HS-27A (cell line): ENCODE measurements around the gene ZMYND19.
"Not testable (repeated sequence)": the region's sequence is repeated elsewhere in the genome, so short reads cannot be mapped to it uniquely, and the experiment has no call there.

ENCODE experiments used
- DNase-seq: peaks from one replicate; pipeline ENCODE4 v3.0.0-alpha.2; 2012; ENCODE audit warnings: low read depth, missing footprints

ZMYND19 gene

DNA sequence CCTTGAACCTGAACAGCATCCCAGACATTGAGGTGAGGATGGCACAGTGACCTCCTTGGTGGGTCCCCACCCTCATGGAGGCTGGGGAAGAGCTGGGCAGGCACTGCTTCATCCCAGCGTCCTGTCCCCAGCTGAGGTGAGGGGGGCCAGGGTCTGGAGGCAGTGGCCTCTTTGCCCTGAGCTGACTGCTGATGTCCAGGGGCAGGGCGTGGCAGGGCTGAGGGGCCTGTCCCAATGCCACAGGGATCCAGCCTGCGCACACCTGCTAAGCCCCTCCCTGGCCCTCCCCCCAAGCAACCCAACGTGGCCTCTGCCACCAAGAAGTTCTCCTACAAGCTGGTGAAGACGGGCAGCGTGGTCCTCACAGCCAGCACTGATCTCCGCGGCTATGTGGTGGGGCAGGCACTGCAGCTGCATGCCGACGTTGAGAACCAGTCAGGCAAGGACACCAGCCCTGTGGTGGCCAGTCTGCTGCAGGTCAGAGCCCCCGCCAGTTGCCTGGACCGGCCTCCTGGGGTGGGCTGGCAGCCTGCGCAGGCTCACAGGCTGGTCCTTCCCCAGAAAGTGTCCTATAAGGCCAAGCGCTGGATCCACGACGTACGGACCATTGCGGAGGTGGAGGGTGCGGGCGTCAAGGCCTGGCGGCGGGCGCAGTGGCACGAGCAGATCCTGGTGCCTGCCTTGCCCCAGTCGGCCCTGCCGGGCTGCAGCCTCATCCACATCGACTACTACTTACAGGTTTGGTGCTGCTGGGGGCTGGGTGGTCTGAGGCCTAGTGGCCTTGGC lies 23.6 kb upstream of the ZMYND19 start:
- DNase-seq, result no peak

- no peak for DNase-seq
Observed at GRCh38 chr9:137613259-137613658, 22.9 kb upstream of the ZMYND19 start.

- DNase-seq, result no peak
Observed at GRCh38 chr9:137612741-137613142, 22.4 kb upstream of the ZMYND19 start.

DNA sequence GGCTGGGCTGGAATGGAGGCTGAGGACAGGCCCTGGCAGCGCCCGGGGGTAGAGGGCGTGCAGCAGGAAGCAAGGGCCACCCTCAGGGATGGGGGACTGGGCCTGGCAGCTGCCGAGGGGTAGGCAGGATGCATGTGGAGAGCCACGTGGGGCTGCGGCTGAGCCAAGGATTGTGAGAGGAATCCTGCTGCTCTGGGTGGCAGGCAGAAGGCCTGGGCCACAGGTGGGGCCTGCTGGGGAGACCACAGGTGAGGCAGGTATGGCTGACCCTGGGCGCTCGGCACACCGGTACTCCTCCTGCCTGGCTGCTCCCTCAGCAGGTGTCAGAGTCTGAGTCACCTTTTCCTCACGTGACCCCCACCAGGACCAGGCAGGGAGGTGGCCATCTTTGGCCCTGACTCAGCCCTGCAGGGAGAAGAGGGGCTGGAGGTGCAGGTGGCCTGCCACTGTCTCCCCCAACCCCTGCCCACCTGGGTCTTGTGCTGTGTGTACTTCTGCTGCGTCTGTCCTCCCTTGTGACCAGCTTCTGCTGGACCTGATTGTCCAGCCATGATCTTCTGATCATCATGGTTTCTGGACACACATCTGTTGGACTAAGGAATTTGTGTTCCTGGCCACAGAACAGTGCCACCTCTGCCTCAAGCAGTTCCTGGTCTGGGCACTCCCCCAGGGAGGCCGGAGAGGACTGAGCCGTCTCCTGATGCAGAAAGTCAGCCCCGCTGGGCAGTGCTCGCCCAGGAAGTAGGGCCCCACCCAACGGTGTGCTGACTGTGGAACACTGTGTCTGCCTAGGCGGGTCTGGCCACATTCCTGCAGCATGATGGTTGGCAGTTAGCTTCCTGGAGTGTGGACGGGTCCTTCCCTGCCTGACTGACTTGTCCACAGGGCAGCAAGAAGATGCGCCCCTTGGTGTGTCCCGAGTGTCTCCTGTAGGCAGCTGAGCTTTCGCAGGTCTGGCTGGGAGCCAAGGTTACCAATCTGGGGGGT lies 21.6 kb upstream of the ZMYND19 start:
- peak; percentile 47 for DNase-seq

DNA sequence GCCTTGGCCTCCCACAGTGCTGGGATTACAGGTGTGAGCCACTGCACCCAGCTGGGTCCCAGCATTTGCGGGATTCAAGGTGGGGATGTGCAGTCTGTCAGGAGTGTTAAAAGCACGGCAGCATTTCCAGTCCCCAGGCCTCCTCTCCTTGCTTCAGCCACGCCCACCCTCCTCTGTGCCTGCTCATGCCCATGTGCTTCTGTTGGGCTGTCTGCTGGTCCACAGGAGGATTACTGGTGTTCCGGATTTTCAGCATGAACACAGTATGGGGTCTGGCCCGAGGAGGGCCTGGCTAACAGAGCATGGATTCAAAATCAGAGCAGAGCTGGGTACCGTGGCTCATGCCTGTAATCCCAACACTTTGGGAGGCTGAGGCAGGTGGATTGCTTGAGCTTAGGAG lies 20.6 kb upstream of the ZMYND19 start:
- DNase-seq, result no peak

- DNase-seq, result no peak
Observed at GRCh38 chr9:137607141-137607857, 17.0 kb upstream of the ZMYND19 start.

GRCh38 chr9:137606734-137607138 lies 16.4 kb upstream of the ZMYND19 start:
- no peak for DNase-seq

- DNase-seq, result no peak
Observed at GRCh38 chr9:137606005-137606621, 15.8 kb upstream of the ZMYND19 start.

GRCh38 chr9:137605121-137606004 lies 15.1 kb upstream of the ZMYND19 start, which contains the start of gene ARRDC1:
Gene ARRDC1, plus strand, starts transcription at chr9:137605686. Its CDS starts 32 bp downstream, at chr9:137605718.
- DNase-seq, result peak; percentile 54

DNA sequence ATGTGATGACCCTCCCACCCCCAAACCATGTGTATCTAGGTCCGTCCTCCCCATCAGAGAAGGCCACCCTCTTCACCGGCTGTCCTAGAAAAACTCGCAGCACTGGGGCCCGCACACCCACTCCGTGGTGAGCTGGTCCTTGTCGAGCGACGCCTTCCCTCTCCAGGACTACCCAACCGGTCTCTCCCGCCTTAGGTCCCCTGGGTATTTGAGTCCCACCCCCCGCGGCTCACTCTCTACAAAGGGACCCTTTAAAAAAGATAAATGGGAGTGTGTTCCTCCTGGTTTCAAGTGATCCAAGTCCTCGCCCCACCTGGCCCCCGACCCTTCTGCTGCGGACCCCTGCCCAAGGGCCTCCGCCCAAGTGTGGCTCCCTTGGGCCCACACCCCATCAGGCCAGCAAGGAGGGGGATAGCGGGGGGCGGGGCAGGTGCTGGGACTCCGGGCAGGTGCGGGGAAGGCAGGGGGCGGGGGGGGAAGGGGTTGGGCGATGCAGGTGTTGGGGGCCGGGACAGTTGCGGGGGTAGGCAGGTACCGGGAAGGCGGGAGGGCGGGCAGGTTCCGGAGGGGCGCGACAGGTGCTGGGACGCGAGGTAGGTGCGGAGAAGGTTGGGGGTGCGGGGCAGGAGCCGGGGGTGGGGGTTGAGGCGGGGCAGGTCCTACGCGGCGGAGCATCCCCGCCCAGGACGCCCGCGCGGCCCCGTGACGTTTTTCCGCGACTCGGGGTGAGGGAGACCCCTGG lies 14.2 kb upstream of the ZMYND19 start:
- no peak for DNase-seq

DNA sequence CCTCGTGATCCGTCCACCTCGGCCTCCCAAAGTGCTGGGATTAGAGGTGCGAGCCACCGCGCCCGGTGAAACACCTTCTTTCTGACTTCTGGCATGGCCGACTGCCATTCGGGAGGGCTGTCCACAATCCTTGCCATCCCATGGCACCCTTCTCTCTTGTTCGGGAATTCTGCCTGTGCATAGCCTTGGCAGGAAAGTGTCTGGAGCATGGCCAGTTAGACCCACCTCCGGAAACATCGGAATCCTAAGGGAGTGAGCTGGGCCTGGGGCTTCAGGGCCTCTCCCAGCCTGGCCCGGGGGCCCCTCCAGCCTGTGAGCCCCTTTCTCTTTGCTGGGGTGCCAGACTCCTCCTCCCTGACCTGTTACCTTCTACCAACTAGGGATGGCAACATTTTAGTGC lies 13.6 kb upstream of the ZMYND19 start:
- no peak for DNase-seq

DNA sequence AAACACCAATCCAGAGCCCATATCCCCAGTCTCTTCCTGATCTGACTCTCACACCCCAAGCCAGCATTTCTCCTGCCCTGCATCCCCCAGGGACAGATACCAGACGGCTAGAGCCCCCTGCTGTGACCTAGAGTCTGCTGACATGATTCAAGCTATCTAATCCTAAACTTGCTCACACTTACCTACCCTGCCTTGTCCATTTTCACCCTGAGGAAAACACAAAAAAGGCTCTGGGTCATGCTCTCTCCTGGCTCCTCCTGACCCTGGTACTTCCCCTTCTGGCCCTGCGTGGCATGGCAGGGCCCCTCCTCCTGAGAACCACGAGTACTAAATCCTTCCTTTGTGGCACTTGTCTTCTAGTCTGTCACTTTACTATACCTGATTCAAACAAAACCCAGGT lies 12.3 kb upstream of the ZMYND19 start:
- no peak for DNase-seq

DNA sequence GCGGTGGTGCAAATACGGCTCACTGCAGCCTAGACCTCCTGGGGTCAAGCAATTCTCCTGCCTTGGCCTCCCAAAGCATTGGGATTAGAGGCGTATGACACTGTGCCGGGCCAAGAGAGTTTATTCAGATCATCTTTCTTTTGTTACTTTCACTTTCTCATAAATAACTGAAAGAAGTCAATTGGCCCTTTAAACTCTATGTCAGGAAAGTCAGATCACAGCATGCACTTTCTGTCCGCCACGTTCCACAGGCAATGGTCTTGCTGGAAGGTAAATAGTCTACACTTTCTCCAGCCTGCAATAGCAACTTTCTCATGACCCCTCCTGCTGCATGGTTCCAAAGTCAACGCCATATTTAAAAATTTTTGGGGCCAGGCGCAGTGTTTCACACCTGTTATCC lies 8.6 kb upstream of the ZMYND19 start:
- DNase-seq, result no peak

DNA sequence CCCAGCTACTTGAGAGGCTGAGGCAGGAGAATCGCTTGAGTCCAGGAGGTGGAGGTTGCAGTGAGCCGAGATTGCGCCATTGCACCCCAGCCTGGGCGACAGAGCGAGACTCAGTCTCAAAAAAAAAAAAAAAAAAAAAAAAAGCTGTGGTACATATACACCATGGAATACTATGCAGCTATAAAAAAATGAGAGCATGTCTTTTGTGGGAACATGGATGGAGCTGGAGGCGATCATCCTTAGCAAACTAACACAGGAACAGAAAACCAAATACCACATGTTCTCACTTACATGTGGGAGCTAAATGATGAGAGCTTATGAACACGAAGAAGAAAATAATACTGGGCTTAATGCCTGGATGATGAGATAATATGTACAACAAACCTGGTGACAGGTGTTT lies 6.3 kb upstream of the ZMYND19 start:
- DNase-seq, result not testable (repeated sequence)

DNA sequence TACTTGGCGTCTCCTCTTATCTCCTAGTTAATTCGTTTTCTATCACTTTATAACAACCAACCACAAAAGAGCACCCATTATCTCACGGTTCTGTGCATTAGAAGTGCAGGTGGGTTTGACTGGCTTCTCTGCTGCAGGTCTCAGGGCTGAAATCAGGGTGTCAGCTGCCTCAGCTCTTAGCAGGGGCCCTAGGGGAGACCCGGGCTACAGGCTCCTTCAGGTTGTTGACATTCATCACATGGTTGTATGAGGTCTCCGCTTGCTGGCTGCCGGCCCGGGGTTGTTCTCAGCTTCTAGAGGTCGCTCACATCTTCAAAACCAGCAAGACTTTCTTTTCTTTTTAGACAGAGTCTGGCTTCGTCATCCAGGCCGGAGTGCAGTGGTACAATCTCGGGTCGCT lies 2.9 kb upstream of the ZMYND19 start:
- no peak for DNase-seq

- DNase-seq, result no peak
Observed at GRCh38 chr9:137592767-137593166, 2.5 kb upstream of the ZMYND19 start.

GRCh38 chr9:137590123-137590468 lies 216 bp downstream of the ZMYND19 start:
- no peak for DNase-seq

DNA sequence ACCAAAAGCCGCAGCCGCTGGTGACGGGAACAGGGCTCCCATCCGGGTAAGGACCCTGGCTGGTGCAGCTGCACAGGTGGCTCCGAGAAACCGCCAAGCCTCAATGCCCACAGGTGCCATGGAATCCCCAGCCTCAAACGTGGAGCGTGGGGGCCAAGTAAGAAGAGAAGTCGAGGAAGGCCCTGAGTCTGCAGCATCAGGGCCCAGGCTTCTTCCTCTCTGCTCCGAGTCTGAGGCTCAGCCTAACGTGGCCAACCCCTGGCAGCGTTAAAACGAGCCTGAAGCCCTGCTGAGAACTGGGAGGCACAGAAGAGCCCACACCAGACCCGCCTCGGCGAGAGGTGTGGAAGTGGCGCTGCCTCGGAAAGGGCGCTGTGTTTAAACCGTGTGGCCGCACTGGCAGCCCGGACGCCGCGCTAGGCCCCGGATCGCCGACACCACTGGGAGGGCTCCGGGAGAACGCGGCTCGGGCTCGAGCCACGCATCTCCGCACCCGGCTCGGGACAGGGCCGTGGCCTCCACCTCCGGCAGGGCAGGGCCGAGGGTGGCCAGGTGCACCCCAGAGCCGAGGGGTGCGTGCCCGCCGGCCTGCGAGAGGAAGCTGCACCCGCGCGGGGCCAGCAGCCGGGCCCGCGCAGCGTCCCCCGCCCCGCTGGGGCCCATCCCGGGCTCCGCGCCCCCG lies 730 bp downstream of the ZMYND19 start:
- no peak for DNase-seq

DNA sequence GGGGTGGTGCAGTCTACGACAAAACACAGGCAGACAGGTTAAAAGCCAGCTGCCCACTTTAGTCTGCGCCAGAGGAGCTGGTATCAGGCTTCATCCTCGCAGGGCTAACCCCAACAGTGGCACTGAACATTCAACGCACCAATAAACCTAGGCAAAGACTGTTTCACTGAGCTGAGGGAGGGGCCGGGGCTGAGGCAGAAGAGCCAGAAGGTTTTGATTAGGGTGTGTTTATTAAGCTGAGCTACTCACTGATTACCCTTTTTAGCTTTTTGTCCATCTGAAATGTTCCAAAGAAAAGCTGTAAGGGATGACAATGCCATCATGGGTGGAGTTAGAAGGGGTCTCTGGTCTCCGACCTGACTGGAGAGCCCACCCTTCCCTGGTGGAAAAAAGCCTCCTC lies 1.4 kb downstream of the ZMYND19 start:
- DNase-seq, result no peak

GRCh38 chr9:137588311-137588710 lies 2.0 kb downstream of the ZMYND19 start:
- DNase-seq, result no peak
